Caco-2 (cell line): ENCODE data around the gene ELL2. TPM values are rescaled to one million over a fixed set of nuclear protein-coding genes. Genes with fewer than 3 reads are reported as not detected.

Experiments
- BruUV-seq: library from RNA; stranded (reverse); fragments of 400-500 nt; replicated peaks from 2 replicates; lab custom pipeline; 2021; lab: Mats Ljungman, UMichigan
- CTCF ChIA-PET: fragments of 300-600 bp; sonication (Branson Sonifier 250); formaldehyde crosslinking; loops from one replicate; lab custom pipeline; 2022; ENCODE audit warnings: antibody characterized with exemption; lab: Charles Lee
- POLR2A ChIA-PET: fragments of 300-600 bp; sonication (Branson Sonifier 250); formaldehyde crosslinking; loops from one replicate; lab custom pipeline; 2022; ENCODE audit warnings: antibody characterized with exemption; lab: Charles Lee
- DNase-seq, 2 experiments: peaks; one replicate each; pipeline versions ENCODE4 v3.0.0 to v3.0.0-alpha.2; 2020 to 2022
- H3K27me3 ChIP-seq: replicated peaks from 2 replicates; pipeline ENCODE4 v1.6.0; 2011; ENCODE audit warnings: low read length; ENCODE audit not compliant: control insufficient read depth, insufficient read depth
- H3K36me3 ChIP-seq: 2 replicates; pipeline ENCODE4 v1.5.1; 2011; ENCODE audit warnings: low read length; ENCODE audit not compliant: control insufficient read depth, insufficient read depth
- H3K4me1 ChIP-seq: fragments of 250-450 bp; sonication (Bioruptor Pico); 2 replicates; pipeline ENCODE4 v1.5.1; 2020; ENCODE audit warnings: mild to moderate bottlenecking
- H3K4me3 ChIP-seq: 2 replicates; pipeline ENCODE4 v1.5.1; 2011; ENCODE audit warnings: low read depth, mild to moderate bottlenecking, control low read depth, low read length
- H3K9me3 ChIP-seq: fragments of 250-450 bp; sonication (Bioruptor Pico); 2 replicates; pipeline ENCODE4 v1.5.1; 2020; ENCODE audit warnings: mild to moderate bottlenecking, moderate library complexity
- H3K27ac Mint-ChIP-seq: one replicate; pipeline ENCODE4 v1.8.0; 2022; ENCODE audit warnings: mixed read lengths; ENCODE audit not compliant: unreplicated experiment
- H3K27me3 Mint-ChIP-seq: one replicate; pipeline ENCODE4 v1.8.0; 2022; ENCODE audit warnings: mixed read lengths; ENCODE audit not compliant: insufficient read depth, unreplicated experiment
- H3K36me3 Mint-ChIP-seq: one replicate; pipeline ENCODE4 v1.8.0; 2022; ENCODE audit warnings: mild to moderate bottlenecking, mixed read lengths; ENCODE audit not compliant: insufficient read depth, unreplicated experiment
- H3K4me1 Mint-ChIP-seq: one replicate; pipeline ENCODE4 v1.8.0; 2022; ENCODE audit warnings: low read depth, mixed read lengths; ENCODE audit not compliant: unreplicated experiment
- H3K4me3 Mint-ChIP-seq: one replicate; pipeline ENCODE4 v1.8.0; 2022; ENCODE audit warnings: mild to moderate bottlenecking, moderate library complexity, mixed read lengths; ENCODE audit not compliant: unreplicated experiment
- H3K9me3 Mint-ChIP-seq: one replicate; pipeline ENCODE4 v1.8.0; 2022; ENCODE audit warnings: mixed read lengths; ENCODE audit not compliant: unreplicated experiment
- intact Hi-C: fragments of 100-400 bp; cut with micrococcal nuclease; formaldehyde crosslinking; loops from one replicate; pipeline ENCODE4 v1.10.0; 2022; ENCODE audit not compliant: unreplicated experiment
- total RNA-seq: library from RNA; stranded (reverse); gene quantifications from 2 replicates; pipeline ENCODE4 v1.2.3, GENCODE V29; 2022
- TF ChIP-seq, protein P1 (sequence below), 2 experiments: fragments of 200-600 bp in 1 of 2; IDR thresholded peaks; 1 replicate in 1 of 2; 2 replicates in 1 of 2; pipeline versions ENCODE4 v1.5.1 to v1.8.0; 2011 to 2022; ENCODE audit warnings: antibody characterized with exemption in 1 of 2, control low read depth in 1 of 2, inconsistent platforms in 1 of 2, low read depth in 1 of 2, low read length in 1 of 2, mild to moderate bottlenecking in 1 of 2, moderate library complexity in 1 of 2; ENCODE audit not compliant: insufficient read depth in 1 of 2, severe bottlenecking in 1 of 2, unreplicated experiment in 1 of 2

ELL2 gene
- total RNA-seq, 1 experiment from 2014 or later = 81.0 TPM

DNA sequence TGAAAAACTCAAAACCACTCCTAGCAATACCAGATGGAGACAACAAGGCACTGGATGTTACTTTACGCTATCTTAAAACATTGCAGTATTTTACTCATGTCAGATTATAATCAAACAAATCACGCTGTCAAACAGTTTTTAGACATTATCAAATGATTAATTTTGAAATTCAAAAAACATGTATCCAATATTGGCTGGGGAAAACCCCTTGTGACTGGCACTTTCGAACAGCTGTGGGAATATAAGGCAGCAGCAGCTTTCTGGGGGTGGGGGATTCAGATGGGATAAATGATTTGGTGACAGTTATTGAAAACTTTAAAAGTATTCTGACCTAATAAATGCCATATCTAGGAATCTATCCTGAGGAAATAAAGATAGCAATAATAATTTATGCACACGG is 28.7 kb downstream of the ELL2 start:
- ChIA-PET CTCF (no interaction called here), POLR2A (no interaction called here)
- BruUV-seq = no TSS peak
- H3K4me1 Mint-ChIP-seq = peaks cover 18% of the 10 kb centered on the region
- TF ChIP-seq, protein P1, sequence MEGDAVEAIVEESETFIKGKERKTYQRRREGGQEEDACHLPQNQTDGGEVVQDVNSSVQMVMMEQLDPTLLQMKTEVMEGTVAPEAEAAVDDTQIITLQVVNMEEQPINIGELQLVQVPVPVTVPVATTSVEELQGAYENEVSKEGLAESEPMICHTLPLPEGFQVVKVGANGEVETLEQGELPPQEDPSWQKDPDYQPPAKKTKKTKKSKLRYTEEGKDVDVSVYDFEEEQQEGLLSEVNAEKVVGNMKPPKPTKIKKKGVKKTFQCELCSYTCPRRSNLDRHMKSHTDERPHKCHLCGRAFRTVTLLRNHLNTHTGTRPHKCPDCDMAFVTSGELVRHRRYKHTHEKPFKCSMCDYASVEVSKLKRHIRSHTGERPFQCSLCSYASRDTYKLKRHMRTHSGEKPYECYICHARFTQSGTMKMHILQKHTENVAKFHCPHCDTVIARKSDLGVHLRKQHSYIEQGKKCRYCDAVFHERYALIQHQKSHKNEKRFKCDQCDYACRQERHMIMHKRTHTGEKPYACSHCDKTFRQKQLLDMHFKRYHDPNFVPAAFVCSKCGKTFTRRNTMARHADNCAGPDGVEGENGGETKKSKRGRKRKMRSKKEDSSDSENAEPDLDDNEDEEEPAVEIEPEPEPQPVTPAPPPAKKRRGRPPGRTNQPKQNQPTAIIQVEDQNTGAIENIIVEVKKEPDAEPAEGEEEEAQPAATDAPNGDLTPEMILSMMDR (IDR thresholded peaks at IDR 0.05; ENCODE audit: insufficient read depth in 1 of 2, low read depth in 1 of 2, low read length in 1 of 2, severe bottlenecking in 1 of 2, unreplicated experiment in 1 of 2) = no peak
- peaks cover 36% of the 10 kb centered on the region for H3K36me3 Mint-ChIP-seq
- H3K9me3 ChIP-seq = no peaks in the 10 kb centered on the region
- H3K27me3 ChIP-seq = no peaks in the 10 kb centered on the region
- H3K4me3 Mint-ChIP-seq = no peak overlapping the region
- DNase-seq = no peak
- no peak overlapping the region for H3K27ac Mint-ChIP-seq
- intact Hi-C loops = no loop called here
- H3K4me3 ChIP-seq = no peak overlapping the region
- H3K4me1 ChIP-seq = peaks cover 13% of the 10 kb centered on the region
- H3K27me3 Mint-ChIP-seq = no peaks in the 10 kb centered on the region
- H3K36me3 ChIP-seq = peaks cover 2% of the 10 kb centered on the region; the same call in 1 of the 2 replicates
- H3K9me3 Mint-ChIP-seq = no peaks in the 10 kb centered on the region

DNA sequence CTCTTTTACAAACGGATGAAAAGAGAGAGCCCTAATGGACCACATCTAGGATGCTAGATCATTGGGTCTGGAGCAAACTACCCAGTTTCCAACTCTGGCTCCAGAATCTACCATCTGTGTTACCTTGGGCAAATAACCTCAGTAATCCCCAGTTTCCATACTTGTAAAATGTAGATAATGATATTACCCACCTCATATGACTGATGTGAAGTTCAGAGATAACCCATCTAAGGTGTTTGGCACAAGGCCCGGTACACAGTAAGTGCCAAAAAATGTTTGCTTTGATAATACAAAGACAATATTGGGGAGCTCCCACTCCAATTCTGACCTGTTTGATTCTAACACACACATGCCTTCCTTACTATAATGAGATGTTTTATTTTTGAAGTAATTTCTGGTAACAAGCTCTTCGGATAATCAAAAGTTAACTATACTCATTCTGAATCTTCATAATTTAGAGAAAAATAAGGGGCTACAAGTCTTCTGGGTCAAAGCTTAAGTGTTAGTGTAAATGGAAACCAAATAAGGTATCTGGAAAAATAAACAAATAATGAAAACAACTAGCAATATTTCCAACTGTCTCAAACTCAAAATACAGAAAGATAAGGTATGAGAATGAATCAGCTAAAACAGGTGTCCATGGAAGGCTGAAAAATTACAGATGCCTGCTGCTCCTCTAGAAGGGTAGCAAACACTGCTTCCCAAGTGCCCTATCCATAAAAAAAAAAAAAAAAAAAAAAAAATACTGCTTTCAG is 30.4 kb downstream of the ELL2 start:
- TF ChIP-seq, protein P1 (IDR thresholded peaks at IDR 0.05; ENCODE audit: insufficient read depth in 1 of 2, low read depth in 1 of 2, low read length in 1 of 2, severe bottlenecking in 1 of 2, unreplicated experiment in 1 of 2) = no peak
- Histone ChIP-seq H3K4me3 (no peak overlapping the region), H3K4me1 (peaks cover 9% of the 10 kb centered on the region), H3K9me3 (no peaks in the 10 kb centered on the region), H3K27me3 (no peaks in the 10 kb centered on the region), H3K36me3 (peaks cover 2% of the 10 kb centered on the region; the same call in 1 of the 2 replicates)
- H3K36me3 Mint-ChIP-seq = peaks cover 29% of the 10 kb centered on the region
- H3K27me3 Mint-ChIP-seq = no peaks in the 10 kb centered on the region
- no peak overlapping the region for H3K27ac Mint-ChIP-seq
- H3K4me3 Mint-ChIP-seq = no peak overlapping the region
- BruUV-seq = no TSS peak
- DNase-seq = no peak
- intact Hi-C loops = no loop called here
- peaks cover 23% of the 10 kb centered on the region for H3K4me1 Mint-ChIP-seq
- ChIA-PET CTCF (interaction anchor here (0.7 to 1.0 kb wide), 2 partner anchors 284 to 518 kb away, joined by 5 read pairs; partner anchors contain the start of gene RFESD), POLR2A (no interaction called here)
- no peaks in the 10 kb centered on the region for H3K9me3 Mint-ChIP-seq

DNA sequence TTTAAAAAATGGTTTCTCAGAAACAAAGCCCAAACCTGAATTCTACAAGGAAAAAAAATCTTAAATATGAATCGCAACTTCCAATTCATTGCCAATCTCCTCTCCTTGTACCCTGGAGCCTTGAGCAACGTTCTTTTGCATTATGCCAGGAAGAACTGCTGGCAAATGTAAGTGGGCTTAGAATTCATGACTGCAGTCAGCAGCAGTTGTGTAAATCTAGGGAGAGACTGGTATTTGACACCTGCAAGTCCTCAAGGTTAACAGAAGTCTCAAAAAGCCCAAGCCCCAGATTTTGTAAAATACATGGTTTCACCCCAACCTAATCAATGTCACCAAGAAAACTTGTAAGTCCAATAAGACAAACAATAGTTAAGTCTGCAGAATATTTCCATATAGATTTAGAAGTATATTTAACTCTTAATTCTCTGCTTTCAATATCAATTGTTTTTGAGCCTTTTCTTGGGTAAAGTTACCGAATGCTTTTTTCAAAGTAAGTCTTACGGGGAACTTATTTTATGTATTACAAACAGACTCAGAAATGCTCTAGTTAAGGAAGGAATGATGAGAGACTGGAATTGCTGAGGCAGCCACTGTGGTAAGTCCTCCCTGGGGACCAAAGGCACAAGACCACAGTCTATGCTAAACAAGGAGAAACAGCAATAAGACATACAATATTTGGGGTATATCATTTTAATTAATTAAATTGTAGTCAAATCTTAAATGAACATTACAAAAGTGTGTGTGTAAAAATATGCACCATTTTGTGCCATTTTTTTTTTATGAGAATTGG is 31.3 kb downstream of the ELL2 start:
- Histone ChIP-seq H3K4me3 (no peak overlapping the region), H3K27me3 (no peaks in the 10 kb centered on the region), H3K36me3 (peaks cover 2% of the 10 kb centered on the region; the same call in 1 of the 2 replicates), H3K4me1 (peaks cover 7% of the 10 kb centered on the region), H3K9me3 (no peaks in the 10 kb centered on the region)
- H3K9me3 Mint-ChIP-seq = no peaks in the 10 kb centered on the region
- peaks cover 19% of the 10 kb centered on the region for H3K4me1 Mint-ChIP-seq
- no peak overlapping the region for H3K27ac Mint-ChIP-seq
- DNase-seq = no peak
- TF ChIP-seq, protein P1 (IDR thresholded peaks at IDR 0.05; ENCODE audit: insufficient read depth in 1 of 2, low read depth in 1 of 2, low read length in 1 of 2, severe bottlenecking in 1 of 2, unreplicated experiment in 1 of 2) = no peak
- no TSS peak for BruUV-seq
- intact Hi-C loops = no loop called here
- no peak overlapping the region for H3K4me3 Mint-ChIP-seq
- H3K27me3 Mint-ChIP-seq = no peaks in the 10 kb centered on the region
- CTCF ChIA-PET = no interaction called here
- H3K36me3 Mint-ChIP-seq = peaks cover 30% of the 10 kb centered on the region
- POLR2A ChIA-PET = no interaction called here
